Measurements from ENCODE around the gene PRPSAP1. TPM values are rescaled to one million over a fixed set of nuclear protein-coding genes. Genes with fewer than 3 reads are reported as not detected.

PRPSAP1 gene
- total RNA-seq, 2 experiments from 2014 or later: 30.1 to 33.3 TPM

DNA sequence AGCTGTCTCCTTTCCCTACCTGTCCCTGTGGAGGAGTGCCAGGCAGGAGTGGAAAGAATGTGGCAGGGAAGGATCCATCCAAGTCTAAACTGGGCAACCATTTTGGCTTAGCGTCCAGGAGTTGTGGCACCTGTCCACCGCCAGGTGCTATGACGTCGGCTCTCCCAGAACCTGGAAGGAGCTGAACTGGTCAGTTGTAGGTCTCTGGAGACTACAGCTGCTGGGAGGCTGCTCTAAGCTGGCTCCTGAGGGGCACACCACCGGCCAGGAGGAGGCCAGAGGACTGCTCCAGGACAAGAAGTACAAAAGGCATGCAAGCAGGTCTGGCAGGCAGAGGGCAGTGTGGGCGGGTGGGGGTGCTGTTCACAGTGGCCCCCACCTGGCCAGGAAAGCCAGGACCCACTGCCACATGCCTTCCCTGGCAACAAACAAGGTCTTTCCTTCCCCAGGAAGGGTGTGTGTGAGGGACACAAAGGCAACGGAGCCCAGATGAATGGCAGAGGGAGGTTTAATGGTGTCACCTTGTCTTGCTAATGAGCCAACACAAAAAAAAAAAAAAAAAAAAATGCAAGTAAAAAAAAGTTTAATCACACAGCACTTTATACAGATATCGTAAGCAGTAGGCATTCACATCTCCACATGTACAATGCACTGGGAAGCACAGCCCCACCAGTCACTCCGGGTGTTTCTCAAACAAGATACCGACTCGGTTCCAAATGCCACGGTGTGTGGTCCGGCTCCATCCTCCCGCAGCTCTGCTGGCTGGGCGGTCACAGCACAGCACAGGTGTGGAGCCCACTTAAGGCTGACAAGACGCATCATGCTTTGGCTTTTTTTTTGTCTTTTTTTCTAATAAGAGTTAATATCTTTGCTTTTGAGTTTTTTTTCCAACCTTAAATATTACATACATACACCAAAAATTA, 35.5 kb upstream of the PRPSAP1 start:
- no peak overlapping the region for H3K27ac Mint-ChIP-seq
- no peaks in the 10 kb centered on the region for H3K9me3 Mint-ChIP-seq
- peaks cover 4% of the 10 kb centered on the region for H3K4me1 Mint-ChIP-seq (ENCODE audit: low read depth)
- DNase-seq: no peak
- intact Hi-C loops (cut with micrococcal nuclease): loop anchor here (10.0 kb wide), 2 partner anchors 284 to 484 kb away; partner anchors contain the start of genes EXOC7 and MRPL38
- peaks cover 4% of the 10 kb centered on the region for H3K36me3 Mint-ChIP-seq (ENCODE audit: low read depth)
- H3K4me3 Mint-ChIP-seq: no peak overlapping the region
- no peaks in the 10 kb centered on the region for H3K27me3 Mint-ChIP-seq (ENCODE audit: low read depth)
- CTCF ChIA-PET: interaction anchor here (0.7 to 2.0 kb wide), 5 partner anchors 9 to 283 kb away, joined by 3 to 8 read pairs (median 5); no protein-coding TSS in a partner anchor

DNA sequence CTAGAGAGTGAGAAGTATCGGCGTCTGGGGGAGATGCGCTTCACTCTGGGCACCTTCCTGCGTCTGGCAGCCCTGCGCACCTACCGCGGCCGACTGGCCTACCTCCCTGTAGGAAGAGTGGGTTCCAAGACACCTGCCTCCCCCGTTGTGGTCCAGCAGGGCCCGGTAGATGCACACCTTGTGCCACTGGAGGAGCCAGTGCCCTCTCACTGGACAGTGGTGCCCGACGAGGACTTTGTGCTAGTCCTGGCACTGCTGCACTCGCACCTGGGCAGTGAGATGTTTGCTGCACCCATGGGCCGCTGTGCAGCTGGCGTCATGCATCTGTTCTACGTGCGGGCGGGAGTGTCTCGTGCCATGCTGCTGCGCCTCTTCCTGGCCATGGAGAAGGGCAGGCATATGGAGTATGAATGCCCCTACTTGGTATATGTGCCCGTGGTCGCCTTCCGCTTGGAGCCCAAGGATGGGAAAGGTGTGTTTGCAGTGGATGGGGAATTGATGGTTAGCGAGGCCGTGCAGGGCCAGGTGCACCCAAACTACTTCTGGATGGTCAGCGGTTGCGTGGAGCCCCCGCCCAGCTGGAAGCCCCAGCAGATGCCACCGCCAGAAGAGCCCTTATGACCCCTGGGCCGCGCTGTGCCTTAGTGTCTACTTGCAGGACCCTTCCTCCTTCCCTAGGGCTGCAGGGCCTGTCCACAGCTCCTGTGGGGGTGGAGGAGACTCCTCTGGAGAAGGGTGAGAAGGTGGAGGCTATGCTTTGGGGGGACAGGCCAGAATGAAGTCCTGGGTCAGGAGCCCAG, 33.5 kb upstream of the PRPSAP1 start:
- CTCF ChIA-PET: interaction anchor here (0.8 to 5.9 kb wide), 8 partner anchors 10 to 84 kb away, joined by 3 to 51 read pairs (median 8); partner anchors contain the start of gene PRPSAP1
- Mint-ChIP-seq H3K27me3 (ENCODE audit: low read depth) (no peaks in the 10 kb centered on the region), H3K36me3 (ENCODE audit: low read depth) (peaks cover 2% of the 10 kb centered on the region)

DNA sequence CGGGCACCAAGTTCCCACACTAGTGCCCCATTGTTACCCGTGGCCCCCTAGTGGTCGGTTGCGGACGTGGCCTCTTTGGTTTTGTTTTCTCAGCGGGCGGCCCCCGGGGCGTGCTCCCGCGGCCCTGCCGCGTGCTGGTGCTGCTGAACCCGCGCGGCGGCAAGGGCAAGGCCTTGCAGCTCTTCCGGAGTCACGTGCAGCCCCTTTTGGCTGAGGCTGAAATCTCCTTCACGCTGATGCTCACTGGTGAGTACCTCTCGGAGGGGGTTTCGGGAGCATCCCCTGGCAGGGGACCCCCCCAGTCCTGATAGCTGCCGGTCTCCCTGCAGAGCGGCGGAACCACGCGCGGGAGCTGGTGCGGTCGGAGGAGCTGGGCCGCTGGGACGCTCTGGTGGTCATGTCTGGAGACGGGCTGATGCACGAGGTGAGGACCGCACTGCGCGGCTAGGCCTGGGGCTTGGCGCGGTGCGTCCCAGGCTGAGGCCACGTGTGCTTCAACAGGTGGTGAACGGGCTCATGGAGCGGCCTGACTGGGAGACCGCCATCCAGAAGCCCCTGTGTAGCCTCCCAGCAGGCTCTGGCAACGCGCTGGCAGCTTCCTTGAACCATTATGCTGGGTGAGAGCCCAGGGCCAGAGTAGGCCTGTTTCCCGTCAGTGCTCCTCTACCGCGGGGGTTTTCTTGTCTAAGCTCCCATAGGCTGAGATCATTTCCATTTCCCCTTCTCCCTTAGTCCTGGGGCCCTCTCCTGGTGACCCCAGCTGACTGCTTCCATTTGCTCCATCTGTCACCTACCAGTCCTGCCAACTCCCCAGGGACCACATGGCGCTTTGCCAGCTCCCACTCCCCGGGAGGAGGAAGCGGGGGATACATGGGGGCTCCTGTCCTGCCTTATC, 32.4 kb upstream of the PRPSAP1 start:
- peaks cover 6% of the 10 kb centered on the region for H3K4me1 Mint-ChIP-seq (ENCODE audit: low read depth)
- H3K4me3 Mint-ChIP-seq: peak overlapping the region; percentile 66
- H3K27me3 Mint-ChIP-seq (ENCODE audit: low read depth): no peaks in the 10 kb centered on the region
- no peaks in the 10 kb centered on the region for H3K9me3 Mint-ChIP-seq
- intact Hi-C loops (cut with micrococcal nuclease): loop anchor here (1.0 to 10.0 kb wide), 3 partner anchors 83 to 481 kb away; partner anchors contain the start of genes EXOC7 and MRPL38
- no peak overlapping the region for H3K27ac Mint-ChIP-seq
- DNase-seq: peak; percentile 88
- peaks cover 2% of the 10 kb centered on the region for H3K36me3 Mint-ChIP-seq (ENCODE audit: low read depth)
- CTCF ChIA-PET: interaction anchor here (0.7 to 5.9 kb wide), 15 partner anchors 9 to 333 kb away, joined by 3 to 51 read pairs (median 4); partner anchors contain the start of gene PRPSAP1

More for the DNA sequence above, 33.5 kb upstream of the PRPSAP1 start:
- Mint-ChIP-seq H3K27ac (no peak overlapping the region), H3K4me3 (no peak overlapping the region), H3K4me1 (ENCODE audit: low read depth) (peaks cover 6% of the 10 kb centered on the region), H3K9me3 (no peaks in the 10 kb centered on the region)
- no peak for DNase-seq
- intact Hi-C loops (cut with micrococcal nuclease): loop anchor here (10.0 kb wide), 2 partner anchors 282 to 482 kb away; partner anchors contain the start of genes EXOC7 and MRPL38

DNA sequence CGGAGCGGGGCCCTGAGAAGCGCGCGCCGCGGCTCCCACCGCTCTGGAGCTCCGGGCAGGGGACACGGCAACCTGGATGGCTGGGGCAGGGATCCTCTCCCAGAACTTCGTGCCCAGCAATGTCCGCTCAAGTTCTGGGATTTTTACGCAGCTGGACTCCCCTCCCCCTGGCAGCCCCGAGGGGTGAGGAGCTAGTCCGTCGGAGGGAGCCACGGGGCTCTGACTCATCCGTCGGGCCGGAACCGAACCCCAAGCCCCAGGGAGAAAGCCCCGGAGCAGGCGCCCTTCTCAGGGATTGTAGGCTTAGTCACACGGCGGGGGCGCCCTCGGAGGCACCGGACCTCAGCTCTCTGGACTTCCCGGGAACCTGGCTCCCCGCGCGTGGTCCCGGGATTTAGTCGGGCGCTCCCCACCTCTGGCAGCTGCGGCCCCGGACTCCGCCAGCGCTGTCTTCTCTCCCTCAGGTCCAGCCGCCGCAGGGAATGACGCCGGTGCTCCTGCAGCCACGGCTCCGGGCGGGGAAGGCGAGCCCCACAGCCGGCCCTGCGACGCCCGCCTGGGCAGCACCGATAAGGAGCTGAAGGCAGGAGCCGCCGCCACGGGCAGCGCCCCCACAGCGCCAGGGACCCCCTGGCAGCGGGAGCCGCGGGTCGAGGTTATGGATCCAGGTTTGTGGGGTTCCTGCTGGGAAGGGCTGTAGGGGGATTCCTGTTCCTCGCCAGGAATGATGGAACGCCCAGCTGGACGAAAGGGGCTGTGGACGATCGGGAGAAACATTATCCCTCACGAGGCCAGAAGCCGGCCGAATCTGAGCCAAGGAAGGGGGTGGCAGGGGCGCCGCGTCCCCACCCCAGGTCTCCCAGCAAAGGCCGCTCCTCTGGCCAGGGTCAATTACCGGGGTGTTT, 31.5 kb upstream of the PRPSAP1 start:
- H3K27me3 Mint-ChIP-seq (ENCODE audit: low read depth): no peaks in the 10 kb centered on the region
- H3K36me3 Mint-ChIP-seq (ENCODE audit: low read depth): peaks cover 2% of the 10 kb centered on the region
- intact Hi-C loops (cut with micrococcal nuclease): loop anchor here (1.0 to 10.0 kb wide), 3 partner anchors 82 to 480 kb away; partner anchors contain the start of genes EXOC7 and MRPL38
- H3K4me3 Mint-ChIP-seq: peak overlapping the region; percentile 66
- DNase-seq: peak; percentile 59
- no peaks in the 10 kb centered on the region for H3K9me3 Mint-ChIP-seq
- CTCF ChIA-PET: interaction anchor here (0.7 to 5.9 kb wide), 17 partner anchors 8 to 509 kb away, joined by 3 to 51 read pairs (median 4); partner anchors contain the start of gene PRPSAP1
- peaks cover 6% of the 10 kb centered on the region for H3K4me1 Mint-ChIP-seq (ENCODE audit: low read depth)
- H3K27ac Mint-ChIP-seq: no peak overlapping the region

DNA sequence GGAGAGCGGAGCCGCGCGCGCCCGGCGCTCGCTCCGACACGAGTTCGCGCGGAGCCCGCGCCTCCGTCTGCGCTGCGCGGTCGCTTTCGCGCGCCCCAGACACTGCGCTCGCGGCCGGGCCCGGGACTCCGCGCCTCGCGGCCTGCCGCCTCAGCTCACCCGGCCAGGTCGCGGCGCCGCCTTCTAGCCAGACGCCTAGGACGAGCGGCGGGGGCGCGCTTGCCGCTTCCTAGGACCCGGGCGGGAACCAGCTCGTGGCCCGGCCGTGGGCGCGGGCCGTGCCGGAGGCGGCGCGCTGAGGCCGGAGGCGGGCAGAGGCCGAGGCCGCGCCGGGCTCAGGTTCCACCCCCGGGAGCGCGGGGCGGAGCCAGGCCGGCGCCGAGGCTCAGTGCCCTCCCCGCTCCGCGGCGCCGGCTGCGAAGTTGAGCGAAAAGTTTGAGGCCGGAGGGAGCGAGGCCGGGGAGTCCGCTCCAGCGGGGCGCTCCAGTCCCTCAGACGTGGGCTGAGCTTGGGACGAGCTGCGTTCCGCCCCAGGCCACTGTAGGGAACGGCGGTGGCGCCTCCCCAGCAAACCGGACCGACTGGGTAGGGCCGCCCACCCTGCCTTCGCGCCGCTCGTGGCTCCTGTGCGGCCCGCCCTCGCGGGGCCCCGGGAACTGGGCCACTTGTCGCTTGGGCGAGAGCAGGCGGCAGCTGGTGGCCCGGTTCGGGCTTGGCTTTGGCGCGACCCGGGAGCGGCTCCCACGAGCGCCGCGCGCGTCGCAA, 30.7 kb upstream of the PRPSAP1 start, which contains the start of gene SPHK1:
Gene SPHK1 (plus strand): TSS at position 388 of the 765 bp plus-strand sequence. CDS start 1,036 bp downstream, outside the sequence.
- no peaks in the 10 kb centered on the region for H3K9me3 Mint-ChIP-seq
- H3K36me3 Mint-ChIP-seq (ENCODE audit: low read depth): peaks cover 2% of the 10 kb centered on the region
- intact Hi-C loops (cut with micrococcal nuclease): loop anchor here (10.0 kb wide), 2 partner anchors 280 to 480 kb away; partner anchors contain the start of genes EXOC7 and MRPL38
- CTCF ChIA-PET: interaction anchor here (0.5 to 5.9 kb wide), 13 partner anchors 8 to 509 kb away, joined by 3 to 51 read pairs (median 5); partner anchors contain the start of gene PRPSAP1
- peak; percentile 68 for DNase-seq
- peaks cover 6% of the 10 kb centered on the region for H3K4me1 Mint-ChIP-seq (ENCODE audit: low read depth)
- H3K27ac Mint-ChIP-seq: peak within 1 kb of the TSS; percentile 79
- H3K27me3 Mint-ChIP-seq (ENCODE audit: low read depth): no peaks in the 10 kb centered on the region
- peak within 1 kb of the TSS; percentile 83 for H3K4me3 Mint-ChIP-seq

DNA sequence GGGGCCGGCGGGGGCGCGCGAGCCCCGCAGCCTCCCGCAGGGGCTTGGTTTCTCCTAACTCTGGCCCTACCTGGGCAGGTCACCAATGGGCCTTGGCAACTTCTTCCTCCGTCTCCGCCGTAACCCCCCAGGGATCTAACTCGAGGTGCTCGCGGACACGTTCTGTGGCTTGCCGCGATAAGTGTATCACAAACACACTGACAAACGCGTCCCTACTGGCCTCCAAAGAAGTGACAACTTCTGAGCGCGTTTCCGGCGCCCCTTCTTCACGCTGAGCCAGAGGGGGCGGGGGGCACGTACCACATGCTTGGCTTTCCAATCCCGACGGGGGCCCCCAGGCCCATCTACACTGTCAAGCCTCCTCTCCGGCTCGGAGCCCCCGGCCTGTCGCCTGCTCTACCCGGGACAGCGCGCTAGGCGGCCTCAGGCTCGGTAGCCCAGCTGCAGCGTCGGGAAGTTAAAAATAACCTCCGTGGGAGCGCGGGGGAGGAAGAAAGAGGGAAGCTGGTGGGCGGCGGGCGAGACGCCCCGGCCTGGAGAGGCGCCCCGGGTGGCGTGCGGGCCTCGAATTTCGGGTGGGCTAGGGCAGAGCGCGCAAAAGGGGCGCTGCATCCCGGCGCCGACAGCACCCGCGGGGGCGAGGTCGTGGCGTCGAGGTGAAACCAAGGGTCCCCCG, 30.0 kb upstream of the PRPSAP1 start:
- peak overlapping the region; percentile 83 for H3K4me3 Mint-ChIP-seq
- no peaks in the 10 kb centered on the region for H3K27me3 Mint-ChIP-seq (ENCODE audit: low read depth)
- peak; percentile 66 for DNase-seq
- intact Hi-C loops (cut with micrococcal nuclease): loop anchor here (1.0 to 10.0 kb wide), 4 partner anchors 29 to 479 kb away; partner anchors contain the start of genes EXOC7, MRPL38 and UBE2O
- H3K4me1 Mint-ChIP-seq (ENCODE audit: low read depth): peaks cover 6% of the 10 kb centered on the region
- CTCF ChIA-PET: interaction anchor here (0.5 to 5.9 kb wide), 7 partner anchors 14 to 352 kb away, joined by 3 to 51 read pairs (median 11); partner anchors contain the start of gene PRPSAP1
- H3K9me3 Mint-ChIP-seq: no peaks in the 10 kb centered on the region
- peaks cover 2% of the 10 kb centered on the region for H3K36me3 Mint-ChIP-seq (ENCODE audit: low read depth)
- peak overlapping the region; percentile 79 for H3K27ac Mint-ChIP-seq

DNA sequence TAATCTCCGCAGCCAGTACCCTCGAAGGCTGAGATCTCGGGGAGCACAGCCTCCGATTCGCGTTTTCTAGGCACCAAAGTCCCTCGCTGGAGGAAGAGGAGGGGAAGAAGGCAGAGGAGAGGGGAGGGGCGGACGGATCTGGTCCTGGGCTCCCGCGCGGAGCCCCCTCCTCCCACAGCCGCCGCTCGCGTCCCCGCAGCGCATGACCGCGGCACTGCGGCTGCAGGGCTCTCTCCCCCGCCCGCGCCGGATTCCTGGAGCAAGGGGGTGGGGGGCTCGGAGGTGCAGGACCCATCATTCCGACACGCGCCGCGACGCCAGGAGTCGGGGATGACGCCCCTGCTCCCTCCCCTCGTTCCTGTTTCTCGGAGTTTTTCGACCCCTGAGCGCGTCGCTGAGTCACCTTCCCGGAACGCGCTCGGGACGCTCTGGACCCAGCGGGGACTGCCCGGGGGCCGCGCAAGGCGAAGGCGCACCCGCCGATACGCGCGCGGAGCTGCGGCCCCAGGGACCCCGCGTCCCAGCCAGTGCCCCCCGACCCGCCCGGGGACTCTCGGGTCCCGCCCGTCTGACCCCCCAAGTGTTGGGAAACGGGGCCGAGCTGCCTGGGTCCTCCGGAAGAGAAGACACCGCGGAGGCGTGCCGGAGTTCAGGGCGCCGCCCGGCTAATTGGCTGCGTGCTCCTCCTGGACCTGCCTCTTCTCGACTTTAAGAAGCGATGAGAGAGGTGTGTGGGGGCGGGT, 29.3 kb upstream of the PRPSAP1 start:
- no peaks in the 10 kb centered on the region for H3K27me3 Mint-ChIP-seq (ENCODE audit: low read depth)
- H3K4me1 Mint-ChIP-seq (ENCODE audit: low read depth): peaks cover 6% of the 10 kb centered on the region
- peaks cover 2% of the 10 kb centered on the region for H3K36me3 Mint-ChIP-seq (ENCODE audit: low read depth)
- CTCF ChIA-PET: interaction anchor here (5.9 kb wide), 1 partner anchor 14 kb away, joined by 51 read pairs; no protein-coding TSS in a partner anchor
- peak overlapping the region; percentile 83 for H3K4me3 Mint-ChIP-seq
- peak; percentile 78 for DNase-seq
- H3K27ac Mint-ChIP-seq: peak overlapping the region; percentile 79
- no peaks in the 10 kb centered on the region for H3K9me3 Mint-ChIP-seq
- intact Hi-C loops (cut with micrococcal nuclease): loop anchor here (1.0 to 10.0 kb wide), 4 partner anchors 29 to 478 kb away; partner anchors contain the start of genes EXOC7, MRPL38 and UBE2O

DNA sequence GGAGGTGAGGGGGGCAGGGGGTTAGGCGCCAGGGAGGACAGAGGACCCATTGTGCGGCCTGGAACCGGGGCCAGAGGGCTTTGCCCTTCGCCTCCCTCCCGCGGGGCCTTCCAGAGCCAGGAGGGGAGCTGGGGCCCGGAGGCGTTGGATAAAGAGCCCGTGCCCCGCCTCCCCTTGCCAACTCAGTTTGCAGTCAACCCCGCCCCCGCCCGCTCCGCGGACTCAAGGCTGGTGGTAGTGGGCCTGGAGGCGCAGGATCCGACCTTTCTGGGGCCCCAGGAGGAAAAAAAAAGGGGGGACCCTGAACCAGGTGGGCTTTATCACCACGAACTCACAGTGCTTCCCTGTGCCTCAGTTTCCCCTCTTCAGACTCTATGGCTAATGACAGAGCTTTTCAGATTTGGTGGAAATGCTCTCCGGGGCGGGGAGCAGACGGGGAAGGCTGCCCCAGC, 28.7 kb upstream of the PRPSAP1 start:
- peaks cover 2% of the 10 kb centered on the region for H3K36me3 Mint-ChIP-seq (ENCODE audit: low read depth)
- peak; percentile 43 for DNase-seq
- H3K9me3 Mint-ChIP-seq: no peaks in the 10 kb centered on the region
- H3K27me3 Mint-ChIP-seq (ENCODE audit: low read depth): no peaks in the 10 kb centered on the region
- peaks cover 6% of the 10 kb centered on the region for H3K4me1 Mint-ChIP-seq (ENCODE audit: low read depth)
- CTCF ChIA-PET: interaction anchor here (5.9 kb wide), 1 partner anchor 15 kb away, joined by 51 read pairs; no protein-coding TSS in a partner anchor
- intact Hi-C loops (cut with micrococcal nuclease): loop anchor here (2.0 to 10.0 kb wide), 3 partner anchors 70 to 478 kb away; partner anchors contain the start of genes EXOC7, MRPL38 and UBE2O
- peak overlapping the region; percentile 83 for H3K4me3 Mint-ChIP-seq
- peak overlapping the region; percentile 56 for H3K27ac Mint-ChIP-seq

Data from activated naive CD4-positive, alpha-beta T cell treated with anti-CD3 and anti-CD28 coated beads for 36 hours (primary cell).